Natural killer cell treated with Interleukin-12 subunit alpha and Interleukin-12 subunit beta and Interleukin-15 and Interleukin-18, amount 100 ng/mL, for 72 hours (primary cell): ENCODE results near the gene SMIM8. TPM values are rescaled to one million over a fixed set of nuclear protein-coding genes. Genes with fewer than 3 reads are reported as not detected.

Experiments used
- ATAC-seq, 2 donors: fragments of 150-1000 bp; cut with Tn5 transposase in 1 of 2; sonication (Bioruptor Pico), chemical (Tn5 transposase) in 1 of 2; 2 replicates each; pipeline ENCODE4 v1.10.0; 2021
- DNase-seq: peaks from one replicate; pipeline ENCODE4 v3.0.0; 2022; ENCODE audit warnings: low spot score
- H3K27ac Mint-ChIP-seq, 2 donors: 1 replicate in 1 of 2; 2 replicates in 1 of 2; pipeline ENCODE4 v1.8.0; 2022; ENCODE audit warnings: mixed read lengths in 2 of 2, mild to moderate bottlenecking in 1 of 2, moderate library complexity in 1 of 2
- H3K27me3 Mint-ChIP-seq, 2 donors: 1 replicate in 1 of 2; 2 replicates in 1 of 2; pipeline ENCODE4 v1.8.0; 2022; ENCODE audit warnings: mixed read lengths in 2 of 2
- H3K36me3 Mint-ChIP-seq: one replicate; pipeline ENCODE4 v1.8.0; 2022; ENCODE audit warnings: mixed read lengths
- H3K4me1 Mint-ChIP-seq, 2 donors: 1 replicate in 1 of 2; 2 replicates in 1 of 2; pipeline ENCODE4 v1.8.0; 2022; ENCODE audit warnings: low read depth in 2 of 2, mixed read lengths in 2 of 2, mild to moderate bottlenecking in 1 of 2
- H3K4me3 Mint-ChIP-seq: one replicate; pipeline ENCODE4 v1.8.0; 2022; ENCODE audit warnings: mixed read lengths
- H3K9me3 Mint-ChIP-seq: 2 replicates; pipeline ENCODE4 v1.8.0; 2022; ENCODE audit warnings: mixed read lengths
- total RNA-seq, 2 donors: library from RNA; stranded (reverse); gene quantifications; one replicate each; pipeline ENCODE4 v1.2.3, GENCODE V29; 2022

SMIM8 gene
- total RNA-seq, 2 donors from 2014 or later, result 7.4 to 9.1 TPM

DNA sequence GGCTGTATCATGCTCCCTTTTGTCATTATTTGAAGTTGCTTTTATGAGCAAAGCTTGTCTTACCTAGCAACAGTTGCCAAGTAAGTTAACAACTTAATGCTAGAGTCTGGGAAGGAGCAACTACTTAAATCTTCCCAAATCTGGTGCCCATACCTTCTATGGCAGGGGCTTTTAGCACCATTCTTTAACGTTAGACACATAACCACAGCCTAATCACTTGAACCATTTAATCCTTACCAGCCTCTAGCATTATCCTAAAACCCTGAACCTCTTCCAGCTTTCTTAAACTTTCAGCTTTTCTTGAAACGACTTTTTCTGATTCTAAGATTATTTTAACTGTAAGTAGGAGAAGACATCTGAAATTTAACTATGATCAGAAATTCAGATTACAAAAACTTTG, 22.3 kb downstream of the SMIM8 start, which contains the start of gene C6orf163:
C6orf163 (plus strand) TSS at position 83 of the 400 bp plus-strand sequence; CDS start at position 370, 287 bp downstream.
- DNase-seq, result no peak
- Mint-ChIP-seq H3K27me3 (no peaks in the 10 kb centered on the region), H3K36me3 (no peaks in the 10 kb centered on the region), H3K9me3 (no peaks in the 10 kb centered on the region), H3K4me1 (no peaks in the 10 kb centered on the region), H3K27ac (no peak within 1 kb of the TSS), H3K4me3 (no peak within 1 kb of the TSS)
- ATAC-seq, result no peak

DNA sequence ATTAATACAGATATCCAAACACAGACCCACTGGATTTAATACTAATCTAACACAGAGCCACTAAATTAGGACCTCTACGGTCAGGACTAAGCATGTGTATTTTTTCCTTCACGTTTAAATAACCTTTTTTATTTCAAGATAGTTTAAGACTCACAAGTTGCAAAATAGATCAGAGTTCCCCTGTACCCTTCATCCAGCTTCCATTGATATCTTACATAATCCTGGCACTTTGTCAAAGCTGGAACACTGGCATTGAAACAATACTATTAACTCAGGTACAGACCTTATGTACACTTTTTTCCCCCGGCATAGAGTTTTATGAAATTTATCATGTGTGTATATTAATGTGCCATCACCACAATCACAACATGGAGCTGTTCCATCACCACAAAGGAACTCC, 24.3 kb downstream of the SMIM8 start:
- no peaks in the 10 kb centered on the region for H3K27me3 Mint-ChIP-seq
- no peaks in the 10 kb centered on the region for H3K4me1 Mint-ChIP-seq
- H3K4me3 Mint-ChIP-seq, result no peak overlapping the region
- ATAC-seq (no peak), DNase-seq (no peak)
- no peaks in the 10 kb centered on the region for H3K36me3 Mint-ChIP-seq
- no peaks in the 10 kb centered on the region for H3K9me3 Mint-ChIP-seq
- no peak overlapping the region for H3K27ac Mint-ChIP-seq

DNA sequence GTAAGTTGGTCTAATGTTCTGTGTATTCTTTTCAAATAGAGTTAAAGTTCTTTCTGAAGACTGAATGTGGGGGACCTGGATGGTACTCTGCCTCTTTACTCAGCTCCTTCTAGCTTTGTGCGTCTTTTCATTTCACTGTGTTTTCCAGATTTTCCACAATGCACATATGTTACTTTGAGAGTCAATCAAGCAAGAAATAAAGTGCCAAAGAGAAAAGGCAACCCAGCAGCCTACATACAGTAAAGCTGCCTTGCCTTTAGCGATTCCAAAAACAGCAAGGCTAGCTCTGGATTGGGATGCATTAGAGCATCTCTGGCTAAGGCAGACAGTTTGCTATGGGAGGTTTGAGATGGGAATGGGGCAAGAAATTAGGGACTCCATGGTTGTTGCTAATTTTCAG, 27.5 kb downstream of the SMIM8 start:
- ATAC-seq (no peak), DNase-seq (no peak)
- Mint-ChIP-seq H3K36me3 (no peaks in the 10 kb centered on the region), H3K27me3 (no peaks in the 10 kb centered on the region), H3K4me1 (no peaks in the 10 kb centered on the region), H3K4me3 (no peak overlapping the region), H3K27ac (no peak overlapping the region), H3K9me3 (no peaks in the 10 kb centered on the region)

GRCh38 chr6:87350516-87350915, 28.1 kb downstream of the SMIM8 start:
- ATAC-seq (no peak), DNase-seq (no peak)
- Mint-ChIP-seq H3K4me1 (no peaks in the 10 kb centered on the region), H3K36me3 (no peaks in the 10 kb centered on the region), H3K27me3 (no peaks in the 10 kb centered on the region), H3K4me3 (no peak overlapping the region), H3K27ac (no peak overlapping the region), H3K9me3 (no peaks in the 10 kb centered on the region)

DNA sequence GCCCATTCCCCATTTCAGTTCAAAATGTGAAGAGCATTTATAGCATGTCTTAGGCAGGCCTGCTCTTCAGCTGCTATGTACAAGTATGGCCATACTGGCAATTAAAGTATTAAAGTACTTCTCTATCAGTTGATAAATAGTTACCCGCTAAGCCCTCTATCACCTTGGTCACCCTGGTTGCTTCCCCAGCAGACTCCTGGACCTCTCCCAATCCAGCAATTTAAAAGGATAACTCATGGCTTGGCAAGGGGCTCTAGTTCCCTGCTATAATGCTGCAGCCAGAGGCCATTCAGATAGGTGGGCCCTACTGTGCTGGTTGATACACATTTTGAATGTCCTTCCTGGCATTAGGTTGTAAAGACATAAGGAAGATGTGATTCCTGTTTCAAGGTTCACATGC, 29.2 kb downstream of the SMIM8 start:
- ATAC-seq (no peak), DNase-seq (no peak)
- Mint-ChIP-seq H3K36me3 (no peaks in the 10 kb centered on the region), H3K9me3 (no peaks in the 10 kb centered on the region), H3K4me3 (no peak overlapping the region), H3K27ac (no peak overlapping the region), H3K4me1 (no peaks in the 10 kb centered on the region), H3K27me3 (no peaks in the 10 kb centered on the region)

DNA sequence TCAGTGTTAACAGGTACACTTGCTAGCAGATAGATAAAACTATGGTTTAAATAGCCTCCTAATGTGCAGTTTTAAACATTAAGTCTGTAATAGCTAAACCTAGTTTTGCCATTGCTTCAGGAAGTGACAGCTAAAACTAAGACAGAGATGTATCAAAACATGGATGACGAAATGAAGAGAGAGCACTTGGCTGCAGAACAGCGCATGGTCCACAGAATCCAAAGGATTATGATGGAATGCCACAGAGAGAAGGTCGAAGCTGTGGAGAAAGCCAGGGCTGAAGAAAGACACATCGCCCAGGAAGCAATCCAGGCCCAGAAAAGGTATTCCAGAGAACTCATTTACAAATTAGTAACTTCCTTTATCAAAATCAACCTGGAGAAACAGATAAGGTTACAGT, 33.8 kb downstream of the SMIM8 start:
- no peak for DNase-seq
- no peaks in the 10 kb centered on the region for H3K4me1 Mint-ChIP-seq
- no peaks in the 10 kb centered on the region for H3K36me3 Mint-ChIP-seq
- H3K4me3 Mint-ChIP-seq, result no peak overlapping the region
- no peaks in the 10 kb centered on the region for H3K27me3 Mint-ChIP-seq
- H3K9me3 Mint-ChIP-seq, result no peaks in the 10 kb centered on the region
- ATAC-seq, result no peak
- no peak overlapping the region for H3K27ac Mint-ChIP-seq

DNA sequence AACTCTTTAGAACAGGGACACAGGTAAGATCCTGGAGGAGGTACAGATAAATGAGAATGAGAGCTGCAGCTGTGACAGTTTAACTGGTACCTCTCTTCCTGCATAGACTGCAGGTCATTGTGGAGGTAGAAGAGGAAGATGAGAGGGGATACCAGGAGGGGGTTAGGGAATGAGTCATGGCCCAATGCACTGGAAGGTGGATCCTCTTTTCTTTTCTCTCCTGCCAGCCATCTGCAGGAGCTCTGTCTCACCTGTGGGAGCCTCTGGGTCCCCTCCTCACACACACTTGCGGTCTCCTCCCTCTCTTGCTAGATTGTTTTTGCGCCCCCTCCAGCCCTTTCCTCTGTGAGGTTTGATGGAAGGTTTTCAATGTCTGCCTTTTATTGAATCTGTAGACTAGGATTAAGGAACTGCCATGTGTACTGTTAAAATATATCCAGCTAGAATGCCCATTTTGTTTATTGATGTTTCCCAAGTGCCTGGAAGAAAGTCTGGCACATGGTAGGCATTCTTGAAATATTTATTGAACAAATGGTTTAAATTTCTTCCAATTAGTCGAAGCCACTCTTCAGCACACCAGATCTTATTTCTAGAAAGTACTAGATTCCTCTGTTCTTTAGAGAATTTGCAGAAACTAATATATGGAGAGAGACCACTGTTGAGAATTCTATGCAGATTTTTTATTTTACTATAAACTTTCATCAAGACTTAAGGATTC, 35.2 kb downstream of the SMIM8 start:
- Mint-ChIP-seq H3K27me3 (no peaks in the 10 kb centered on the region), H3K4me3 (no peak overlapping the region), H3K27ac (no peak overlapping the region), H3K9me3 (no peaks in the 10 kb centered on the region), H3K36me3 (no peaks in the 10 kb centered on the region), H3K4me1 (no peaks in the 10 kb centered on the region)
- ATAC-seq (no peak), DNase-seq (no peak)

- Mint-ChIP-seq H3K27me3 (no peaks in the 10 kb centered on the region), H3K4me1 (no peaks in the 10 kb centered on the region), H3K27ac (no peak overlapping the region)
Measured at GRCh38 chr6:87364602-87365252, 42.3 kb downstream of the SMIM8 start.

DNA sequence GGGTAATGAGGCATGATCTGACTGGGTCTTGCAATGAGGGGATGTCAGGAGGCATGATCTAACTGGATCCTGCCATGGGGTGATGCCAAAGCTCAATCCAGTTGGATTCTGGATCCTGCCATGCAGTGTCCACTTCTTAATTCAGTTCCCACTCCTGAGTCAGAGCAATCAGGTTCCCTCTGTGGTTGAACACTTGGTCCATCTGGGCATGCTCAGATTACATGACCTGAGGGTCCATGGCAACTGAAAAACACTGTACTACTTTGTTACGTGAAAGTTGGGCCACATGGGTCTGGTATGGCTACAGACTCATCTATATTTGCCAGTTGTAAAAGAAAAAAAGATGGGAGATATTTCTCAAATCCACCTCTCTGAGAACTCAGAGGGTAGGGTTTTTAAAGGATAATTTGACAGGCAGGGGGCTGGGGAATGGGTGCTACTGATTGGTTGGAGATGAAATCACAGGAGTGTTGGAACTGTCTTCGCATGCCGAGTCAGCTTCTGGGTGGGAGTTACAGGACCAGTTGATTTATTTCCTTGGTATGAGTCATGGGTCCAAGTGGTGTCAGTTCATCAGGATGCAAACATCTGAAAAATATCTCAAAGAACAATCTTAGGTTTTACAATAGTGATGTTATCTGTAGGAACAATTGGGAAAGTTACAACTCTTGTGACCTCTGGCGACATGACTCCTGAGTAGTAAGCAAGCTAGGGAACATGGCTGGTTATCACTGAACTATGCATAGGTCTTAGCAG, 43.9 kb downstream of the SMIM8 start:
- no peaks in the 10 kb centered on the region for H3K27me3 Mint-ChIP-seq
- H3K36me3 Mint-ChIP-seq, result no peaks in the 10 kb centered on the region
- H3K4me1 Mint-ChIP-seq, result no peaks in the 10 kb centered on the region
- DNase-seq, result no peak
- ATAC-seq, result no peak
- no peaks in the 10 kb centered on the region for H3K9me3 Mint-ChIP-seq
- H3K4me3 Mint-ChIP-seq, result no peak overlapping the region
- no peak overlapping the region for H3K27ac Mint-ChIP-seq

More at GRCh38 chr6:87364602-87365252, 42.3 kb downstream of the SMIM8 start:
- Mint-ChIP-seq H3K9me3 (no peaks in the 10 kb centered on the region), H3K36me3 (no peaks in the 10 kb centered on the region), H3K4me3 (no peak overlapping the region)
- ATAC-seq (no peak), DNase-seq (no peak)

DNA sequence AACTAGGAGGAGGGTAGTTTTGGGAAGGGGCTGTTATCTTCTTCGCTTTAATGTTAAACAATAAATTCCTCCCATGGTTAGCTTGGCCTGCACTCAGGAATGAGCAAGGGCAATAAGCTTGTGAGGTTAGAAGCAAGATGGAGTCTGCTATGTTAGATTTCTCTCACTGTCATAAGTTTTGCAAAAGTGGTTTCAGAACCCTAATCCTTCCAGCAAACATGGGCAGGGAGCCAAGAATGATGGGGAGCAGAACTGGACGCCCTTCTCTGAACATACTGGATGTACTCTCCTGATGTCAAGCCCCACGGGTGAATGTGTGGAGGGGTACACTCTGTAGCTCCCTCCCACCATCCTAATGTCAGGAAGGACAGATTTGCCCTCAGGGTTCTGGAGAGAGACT, 44.5 kb downstream of the SMIM8 start:
- no peak for ATAC-seq
- H3K9me3 Mint-ChIP-seq, result no peaks in the 10 kb centered on the region
- no peaks in the 10 kb centered on the region for H3K4me1 Mint-ChIP-seq
- H3K27ac Mint-ChIP-seq, result no peak overlapping the region
- DNase-seq, result no peak
- H3K4me3 Mint-ChIP-seq, result no peak overlapping the region
- H3K36me3 Mint-ChIP-seq, result no peaks in the 10 kb centered on the region
- H3K27me3 Mint-ChIP-seq, result no peaks in the 10 kb centered on the region

DNA sequence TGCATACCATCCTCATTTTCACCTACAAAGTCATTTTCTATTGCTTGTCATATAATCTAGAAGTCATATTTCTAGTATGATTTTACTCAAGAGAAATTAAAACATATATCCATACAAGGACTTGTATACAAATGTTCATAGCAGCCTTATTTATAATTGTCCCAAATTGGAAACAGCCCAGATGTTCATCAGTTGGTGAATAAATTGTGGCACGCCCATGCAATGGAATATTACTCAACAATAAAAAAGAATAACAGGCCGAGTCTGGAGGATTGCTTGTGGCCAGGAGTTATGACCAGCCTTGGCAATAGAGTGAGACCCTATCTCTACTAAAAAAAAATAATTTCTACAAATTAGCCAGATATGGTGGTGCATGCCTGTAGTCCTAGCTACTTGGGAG, 51.0 kb downstream of the SMIM8 start:
- no peaks in the 10 kb centered on the region for H3K9me3 Mint-ChIP-seq
- no peak for DNase-seq
- no peak overlapping the region for H3K4me3 Mint-ChIP-seq
- no peaks in the 10 kb centered on the region for H3K27me3 Mint-ChIP-seq
- ATAC-seq, result no peak
- no peaks in the 10 kb centered on the region for H3K4me1 Mint-ChIP-seq
- H3K36me3 Mint-ChIP-seq, result no peaks in the 10 kb centered on the region
- no peak overlapping the region for H3K27ac Mint-ChIP-seq

DNA sequence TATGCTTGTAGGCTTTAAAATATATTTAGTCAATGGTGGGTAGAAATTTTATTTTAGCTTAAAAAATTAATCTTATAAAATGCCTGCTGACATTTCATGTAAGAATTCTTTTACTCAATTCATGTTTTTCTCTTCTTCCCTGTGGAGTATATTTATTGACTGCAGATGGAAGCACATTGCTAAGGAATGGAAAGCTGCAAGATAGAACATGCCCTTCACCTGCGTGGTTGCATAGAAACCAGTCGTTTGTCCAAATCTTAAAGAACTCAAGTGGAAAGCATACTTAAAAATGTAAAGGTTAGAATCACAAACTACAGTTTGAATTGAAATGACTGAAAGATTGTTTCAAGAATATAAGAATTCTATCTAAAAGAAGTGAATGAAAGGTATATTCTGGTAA, 52.9 kb downstream of the SMIM8 start:
- Mint-ChIP-seq H3K4me3 (no peak overlapping the region), H3K36me3 (no peaks in the 10 kb centered on the region), H3K9me3 (no peaks in the 10 kb centered on the region), H3K27ac (no peak overlapping the region), H3K4me1 (no peaks in the 10 kb centered on the region), H3K27me3 (no peaks in the 10 kb centered on the region)
- ATAC-seq (no peak), DNase-seq (no peak)

DNA sequence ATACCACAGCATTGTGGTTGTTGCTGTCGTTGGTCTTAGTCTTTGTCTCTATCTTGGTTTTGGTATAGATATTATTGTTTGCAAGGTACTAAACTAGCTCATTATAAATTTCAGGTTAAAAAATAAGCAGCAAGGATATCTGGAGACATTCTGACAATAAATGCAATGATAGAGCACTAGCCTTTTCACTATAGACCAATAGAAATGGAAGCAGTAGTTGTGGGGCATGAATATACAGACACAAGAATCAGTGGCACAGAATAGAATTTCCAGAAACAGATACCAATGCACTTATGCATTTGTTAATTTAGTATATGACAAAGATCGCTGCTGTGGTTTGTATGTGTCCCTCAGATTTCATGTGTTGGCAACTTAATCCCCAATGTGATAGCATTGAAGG, 54.3 kb downstream of the SMIM8 start:
- H3K4me3 Mint-ChIP-seq, result no peak overlapping the region
- ATAC-seq (no peak), DNase-seq (no peak)
- H3K36me3 Mint-ChIP-seq, result no peaks in the 10 kb centered on the region
- H3K27me3 Mint-ChIP-seq, result no peaks in the 10 kb centered on the region
- H3K4me1 Mint-ChIP-seq, result no peaks in the 10 kb centered on the region
- H3K27ac Mint-ChIP-seq, result no peak overlapping the region
- H3K9me3 Mint-ChIP-seq, result no peaks in the 10 kb centered on the region

DNA sequence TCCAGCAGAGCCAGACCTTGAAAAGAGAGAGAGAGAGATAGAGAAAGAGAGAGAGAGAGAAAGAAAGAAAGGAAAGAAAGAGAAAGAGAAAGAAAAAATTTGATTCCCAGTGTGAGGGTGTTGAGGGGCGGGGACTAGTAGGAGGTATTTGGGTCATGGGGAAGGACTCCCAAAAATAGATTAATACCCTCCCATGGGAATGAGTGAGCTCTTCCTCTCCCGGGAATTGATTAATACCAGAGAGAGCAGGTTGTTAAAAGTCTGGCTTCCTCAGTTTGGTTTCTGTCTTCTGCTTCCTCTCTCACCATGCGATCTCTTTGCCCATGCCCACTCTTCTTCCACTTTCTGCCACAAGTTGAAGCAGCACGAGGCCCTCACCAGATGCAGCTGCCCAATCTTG, 56.6 kb downstream of the SMIM8 start:
- Mint-ChIP-seq H3K4me3 (no peak overlapping the region), H3K27ac (no peak overlapping the region), H3K27me3 (no peaks in the 10 kb centered on the region), H3K36me3 (no peaks in the 10 kb centered on the region), H3K9me3 (no peaks in the 10 kb centered on the region), H3K4me1 (no peaks in the 10 kb centered on the region)
- no peak for ATAC-seq
- no peak for DNase-seq
